Nephron progenitor cell (in vitro differentiated cells): ENCODE data around the gene ZBTB20.

ENCODE experiments used
- DNase-seq: peaks from one replicate; pipeline ENCODE4 v3.0.0; 2021
- H3K27ac Mint-ChIP-seq: 2 replicates; pipeline ENCODE4 v1.8.0; 2021; ENCODE audit warnings: mild to moderate bottlenecking, moderate library complexity, mixed read lengths
- H3K27me3 Mint-ChIP-seq: 2 replicates; pipeline ENCODE4 v1.8.0; 2021; ENCODE audit warnings: mild to moderate bottlenecking, low read depth, mixed read lengths; ENCODE audit not compliant: poor library complexity
- H3K36me3 Mint-ChIP-seq: 2 replicates; pipeline ENCODE4 v1.8.0; 2021; ENCODE audit warnings: low read depth, mixed read lengths
- H3K4me1 Mint-ChIP-seq: 2 replicates; pipeline ENCODE4 v1.8.0; 2021; ENCODE audit warnings: mixed read lengths
- H3K4me3 Mint-ChIP-seq: 2 replicates; pipeline ENCODE4 v1.8.0; 2021; ENCODE audit warnings: mild to moderate bottlenecking, moderate library complexity, mixed read lengths
- H3K9me3 Mint-ChIP-seq: 2 replicates; pipeline ENCODE4 v1.8.0; 2021; ENCODE audit warnings: mild to moderate bottlenecking, moderate library complexity, mixed read lengths
- CTCF ChIP-seq: fragments of 200-600 bp; sonication (generic); IDR thresholded peaks from 2 replicates; pipeline ENCODE4 v1.5.0; 2021; ENCODE audit warnings: antibody characterized with exemption

ZBTB20 gene

GRCh38 chr3:114634635-114635034 is 512.5 kb downstream of the ZBTB20 start:
- Mint-ChIP-seq H3K36me3 (peaks cover 10% of the 10 kb centered on the region), H3K27me3 (no peaks in the 10 kb centered on the region), H3K4me1 (no peaks in the 10 kb centered on the region), H3K4me3 (no peak overlapping the region), H3K27ac (no peak overlapping the region), H3K9me3 (peaks cover 23% of the 10 kb centered on the region)
- TF ChIP-seq CTCF = no peak
- DNase-seq = no peak

- TF ChIP-seq CTCF = no peak
- Mint-ChIP-seq H3K36me3 (peaks cover 10% of the 10 kb centered on the region), H3K9me3 (peaks cover 23% of the 10 kb centered on the region), H3K27me3 (no peaks in the 10 kb centered on the region), H3K27ac (peak overlapping the region; percentile 22), H3K4me1 (peaks cover 8% of the 10 kb centered on the region), H3K4me3 (no peak overlapping the region)
- DNase-seq = no peak
Observed at GRCh38 chr3:114632757-114633424, 514.2 kb downstream of the ZBTB20 start.

- Mint-ChIP-seq H3K27me3 (peaks cover 4% of the 10 kb centered on the region), H3K4me1 (peaks cover 59% of the 10 kb centered on the region), H3K4me3 (no peak overlapping the region), H3K36me3 (no peaks in the 10 kb centered on the region), H3K27ac (peak overlapping the region; percentile 95), H3K9me3 (no peaks in the 10 kb centered on the region)
- no peak for DNase-seq
- TF ChIP-seq CTCF = no peak
Observed at GRCh38 chr3:114627770-114628169, 519.3 kb downstream of the ZBTB20 start.

GRCh38 chr3:114626751-114627150 is 520.3 kb downstream of the ZBTB20 start:
- TF ChIP-seq CTCF = no peak
- DNase-seq = no peak
- Mint-ChIP-seq H3K27ac (peak overlapping the region; percentile 95), H3K4me1 (peaks cover 60% of the 10 kb centered on the region), H3K27me3 (peaks cover 4% of the 10 kb centered on the region), H3K9me3 (no peaks in the 10 kb centered on the region), H3K4me3 (no peak overlapping the region), H3K36me3 (no peaks in the 10 kb centered on the region)

- peaks cover 4% of the 10 kb centered on the region for H3K27me3 Mint-ChIP-seq
- no peak for TF ChIP-seq CTCF
- H3K4me3 Mint-ChIP-seq = peak overlapping the region; percentile 14
- peaks cover 60% of the 10 kb centered on the region for H3K4me1 Mint-ChIP-seq
- H3K36me3 Mint-ChIP-seq = no peaks in the 10 kb centered on the region
- peak overlapping the region; percentile 97 for H3K27ac Mint-ChIP-seq
- peak; percentile 6 for DNase-seq
- no peaks in the 10 kb centered on the region for H3K9me3 Mint-ChIP-seq
Observed at GRCh38 chr3:114624571-114625181, 522.4 kb downstream of the ZBTB20 start.

- Mint-ChIP-seq H3K4me3 (peak overlapping the region; percentile 14), H3K36me3 (no peaks in the 10 kb centered on the region), H3K27ac (peak overlapping the region; percentile 97), H3K4me1 (peaks cover 60% of the 10 kb centered on the region), H3K9me3 (no peaks in the 10 kb centered on the region), H3K27me3 (peaks cover 4% of the 10 kb centered on the region)
- DNase-seq = no peak
- TF ChIP-seq CTCF = no peak
Observed at GRCh38 chr3:114624047-114624445, 523.0 kb downstream of the ZBTB20 start.
